ENCODE measurements around the gene CCR2. TPM values are rescaled to one million over a fixed set of nuclear protein-coding genes. Genes with fewer than 3 reads are reported as not detected.

Gene CCR2
- total RNA-seq, 2 experiments from 2014 or later, result not detected

DNA sequence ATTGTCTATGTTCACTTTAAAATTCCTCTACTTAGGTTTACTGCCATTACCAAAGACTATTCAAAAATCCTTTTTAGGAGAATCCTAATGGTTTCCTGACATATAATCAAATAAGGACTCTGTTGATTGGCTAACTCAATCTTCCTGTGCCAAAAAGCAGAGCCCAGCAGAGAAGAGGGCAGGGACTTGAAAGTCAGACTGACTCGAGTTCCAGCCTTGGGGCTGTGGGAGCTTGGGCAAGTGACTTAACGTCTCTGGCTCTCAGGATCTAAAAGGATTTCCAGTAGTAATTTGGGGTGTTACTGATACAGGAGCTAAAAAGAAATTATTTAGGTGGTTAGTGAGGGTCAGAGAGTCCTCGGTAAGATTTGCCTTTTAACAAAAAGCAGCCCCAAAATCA is 27.7 kb downstream of the CCR2 start:
- POLR2A ChIA-PET, result interaction anchor here (0.5 kb wide), 1 partner anchor 158 kb away, joined by 3 read pairs; no protein-coding TSS in a partner anchor
- intact Hi-C loops (cut with micrococcal nuclease; ENCODE audit: unreplicated experiment), result loop anchor here (5.0 kb wide), 1 partner anchor 176 kb away; no protein-coding TSS in a partner anchor
- Histone ChIP-seq H3K4me2 (ENCODE audit: low read length) (no peak overlapping the region), H4K20me1 (ENCODE audit: insufficient read depth, low read length) (no peaks in the 10 kb centered on the region), H2AFZ (ENCODE audit: low read length) (no peak overlapping the region), H3K9me3 (ENCODE audit: low read length) (no peaks in the 10 kb centered on the region), H3K4me1 (ENCODE audit: insufficient read depth, low read length, poor library complexity, severe bottlenecking) (peaks cover 31% of the 10 kb centered on the region), H3K27ac (ENCODE audit: low read depth, low read length, poor library complexity, severe bottlenecking) (no peak overlapping the region), H3K4me3 (ENCODE audit: low read depth, low read length, poor library complexity, severe bottlenecking) (no peak overlapping the region), H3K36me3 (ENCODE audit: insufficient read depth, low read length) (no peaks in the 10 kb centered on the region), H3K9me2 (ENCODE audit: insufficient read depth, low read length) (no peaks in the 10 kb centered on the region), H3K79me2 (ENCODE audit: insufficient read depth, low read depth, low read length) (no peaks in the 10 kb centered on the region)
- BruUV-seq (replicated peaks), result no TSS peak
- TF ChIP-seq, protein P1, sequence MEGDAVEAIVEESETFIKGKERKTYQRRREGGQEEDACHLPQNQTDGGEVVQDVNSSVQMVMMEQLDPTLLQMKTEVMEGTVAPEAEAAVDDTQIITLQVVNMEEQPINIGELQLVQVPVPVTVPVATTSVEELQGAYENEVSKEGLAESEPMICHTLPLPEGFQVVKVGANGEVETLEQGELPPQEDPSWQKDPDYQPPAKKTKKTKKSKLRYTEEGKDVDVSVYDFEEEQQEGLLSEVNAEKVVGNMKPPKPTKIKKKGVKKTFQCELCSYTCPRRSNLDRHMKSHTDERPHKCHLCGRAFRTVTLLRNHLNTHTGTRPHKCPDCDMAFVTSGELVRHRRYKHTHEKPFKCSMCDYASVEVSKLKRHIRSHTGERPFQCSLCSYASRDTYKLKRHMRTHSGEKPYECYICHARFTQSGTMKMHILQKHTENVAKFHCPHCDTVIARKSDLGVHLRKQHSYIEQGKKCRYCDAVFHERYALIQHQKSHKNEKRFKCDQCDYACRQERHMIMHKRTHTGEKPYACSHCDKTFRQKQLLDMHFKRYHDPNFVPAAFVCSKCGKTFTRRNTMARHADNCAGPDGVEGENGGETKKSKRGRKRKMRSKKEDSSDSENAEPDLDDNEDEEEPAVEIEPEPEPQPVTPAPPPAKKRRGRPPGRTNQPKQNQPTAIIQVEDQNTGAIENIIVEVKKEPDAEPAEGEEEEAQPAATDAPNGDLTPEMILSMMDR (conservative IDR thresholded peaks at IDR 0.05; ENCODE audit: low read length), result no peak
- TF ChIP-seq EZH2phosphoT487 (IDR thresholded peaks at IDR 0.05; ENCODE audit: borderline replicate concordance, low read depth, low read length), result no peak
- DNase-seq (ENCODE audit: low spot score), result no peak
- CTCF ChIA-PET (ENCODE audit: unreplicated experiment), result no interaction called here

DNA sequence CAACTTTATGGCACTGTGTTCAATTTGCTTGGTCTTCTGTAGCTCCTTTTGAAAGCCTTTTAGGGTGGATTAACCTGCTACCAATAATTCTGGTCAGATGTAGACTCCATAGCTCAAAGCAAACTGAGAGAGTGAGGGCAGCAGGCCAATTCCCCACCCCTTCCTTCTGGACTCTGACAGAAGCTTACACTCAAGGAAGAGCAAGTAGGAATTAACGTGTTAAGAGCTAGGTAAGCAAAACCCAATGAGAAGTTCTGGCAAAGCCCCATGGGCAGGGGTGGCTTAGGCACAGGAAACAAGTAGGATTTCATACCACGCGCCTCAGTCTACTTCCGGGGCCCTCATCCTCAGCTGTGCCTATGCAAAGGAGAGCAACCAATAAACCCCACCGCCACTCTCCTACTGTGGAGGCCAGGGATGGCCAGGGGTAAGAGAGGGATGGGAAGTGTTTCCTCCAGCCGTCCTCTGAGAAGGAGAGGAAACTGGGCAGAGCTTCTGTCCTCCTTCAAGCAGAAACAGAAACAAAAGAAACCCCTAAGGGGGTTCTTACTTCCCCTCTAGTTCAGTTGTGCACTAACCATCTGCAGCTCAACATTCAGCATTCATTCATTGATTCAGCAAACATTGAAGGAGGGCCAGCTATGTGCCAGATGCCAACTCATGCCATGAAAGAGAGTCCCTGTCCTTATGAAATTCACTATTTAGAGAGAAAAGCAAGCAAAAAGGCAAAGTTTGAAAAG is 29.5 kb downstream of the CCR2 start:
- H3K4me2 ChIP-seq (ENCODE audit: low read length), result peak overlapping the region; percentile 68
- POLR2A ChIA-PET, result interaction anchor here (0.5 to 2.0 kb wide), 15 partner anchors 8 to 546 kb away, joined by 3 to 9 read pairs (median 5); partner anchors contain the start of genes CCR5AS and CCRL2
- no peaks in the 10 kb centered on the region for H3K36me3 ChIP-seq (ENCODE audit: insufficient read depth, low read length)
- peak overlapping the region; percentile 45 for H3K4me3 ChIP-seq (ENCODE audit: low read depth, low read length, poor library complexity, severe bottlenecking)
- peak; percentile 63 for DNase-seq (ENCODE audit: low spot score)
- no peaks in the 10 kb centered on the region for H3K79me2 ChIP-seq (ENCODE audit: insufficient read depth, low read depth, low read length)
- no TSS peak for BruUV-seq (replicated peaks)
- H2AFZ ChIP-seq (ENCODE audit: low read length), result peak overlapping the region; percentile 68
- peak overlapping the region; percentile 75 for H3K27ac ChIP-seq (ENCODE audit: low read depth, low read length, poor library complexity, severe bottlenecking)
- H3K4me1 ChIP-seq (ENCODE audit: insufficient read depth, low read length, poor library complexity, severe bottlenecking), result peaks cover 31% of the 10 kb centered on the region
- H3K9me2 ChIP-seq (ENCODE audit: insufficient read depth, low read length), result no peaks in the 10 kb centered on the region
- CTCF ChIA-PET (ENCODE audit: unreplicated experiment), result interaction anchor here (0.8 kb wide), 1 partner anchor 24 kb away, joined by 3 read pairs; no protein-coding TSS in a partner anchor
- intact Hi-C loops (cut with micrococcal nuclease; ENCODE audit: unreplicated experiment), result loop anchor here (5.0 kb wide), 1 partner anchor 174 kb away; no protein-coding TSS in a partner anchor
- H4K20me1 ChIP-seq (ENCODE audit: insufficient read depth, low read length), result no peaks in the 10 kb centered on the region
- H3K9me3 ChIP-seq (ENCODE audit: low read length), result no peaks in the 10 kb centered on the region
- TF ChIP-seq, protein P1 (conservative IDR thresholded peaks at IDR 0.05; ENCODE audit: low read length), result no peak
- no peak for TF ChIP-seq EZH2phosphoT487 (IDR thresholded peaks at IDR 0.05; ENCODE audit: borderline replicate concordance, low read depth, low read length)

DNA sequence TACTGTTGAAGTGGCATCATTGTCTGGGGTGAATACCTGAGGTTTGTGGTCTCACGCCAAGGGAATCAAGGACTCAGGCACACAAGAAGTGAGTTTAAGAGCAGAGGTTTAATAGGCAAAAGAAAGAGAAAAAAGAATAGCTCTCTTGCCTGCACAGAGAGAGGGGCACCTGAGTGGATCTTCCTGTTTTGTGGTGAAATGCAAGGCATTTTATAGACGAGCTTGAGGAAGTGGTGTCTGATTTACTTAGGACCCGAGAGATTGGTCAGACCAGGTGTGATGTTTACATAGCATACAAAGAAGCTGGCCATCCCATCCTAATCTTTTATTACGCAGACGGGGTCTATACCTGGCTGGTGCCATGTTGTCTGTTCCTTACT is 30.0 kb downstream of the CCR2 start:
- intact Hi-C loops (cut with micrococcal nuclease; ENCODE audit: unreplicated experiment), result loop anchor here (5.0 kb wide), 1 partner anchor 173 kb away; no protein-coding TSS in a partner anchor
- H3K4me1 ChIP-seq (ENCODE audit: insufficient read depth, low read length, poor library complexity, severe bottlenecking), result peaks cover 31% of the 10 kb centered on the region
- TF ChIP-seq, protein P1 (conservative IDR thresholded peaks at IDR 0.05; ENCODE audit: low read length), result no peak
- no peak for TF ChIP-seq EZH2phosphoT487 (IDR thresholded peaks at IDR 0.05; ENCODE audit: borderline replicate concordance, low read depth, low read length)
- peak overlapping the region; percentile 68 for H2AFZ ChIP-seq (ENCODE audit: low read length)
- CTCF ChIA-PET (ENCODE audit: unreplicated experiment), result interaction anchor here (0.8 kb wide), 1 partner anchor 24 kb away, joined by 3 read pairs; no protein-coding TSS in a partner anchor
- H3K4me3 ChIP-seq (ENCODE audit: low read depth, low read length, poor library complexity, severe bottlenecking), result peak overlapping the region; percentile 45
- no peaks in the 10 kb centered on the region for H4K20me1 ChIP-seq (ENCODE audit: insufficient read depth, low read length)
- peak overlapping the region; percentile 68 for H3K4me2 ChIP-seq (ENCODE audit: low read length)
- H3K9me3 ChIP-seq (ENCODE audit: low read length), result no peaks in the 10 kb centered on the region
- POLR2A ChIA-PET, result interaction anchor here (0.6 to 2.0 kb wide), 13 partner anchors 14 to 546 kb away, joined by 3 to 9 read pairs (median 6); partner anchors contain the start of genes CCR5AS and CCRL2
- BruUV-seq (replicated peaks), result no TSS peak
- H3K9me2 ChIP-seq (ENCODE audit: insufficient read depth, low read length), result no peaks in the 10 kb centered on the region
- peak overlapping the region; percentile 75 for H3K27ac ChIP-seq (ENCODE audit: low read depth, low read length, poor library complexity, severe bottlenecking)
- H3K36me3 ChIP-seq (ENCODE audit: insufficient read depth, low read length), result no peaks in the 10 kb centered on the region
- peak; percentile 74 for DNase-seq (ENCODE audit: low spot score)
- H3K79me2 ChIP-seq (ENCODE audit: insufficient read depth, low read depth, low read length), result no peaks in the 10 kb centered on the region
